HCT116 (cell line): ENCODE results near the gene IL23A. TPM values are rescaled to one million over a fixed set of nuclear protein-coding genes. Genes with fewer than 3 reads are reported as not detected.

Experiments
- ATAC-seq: fragments of 200-7000 bp; cut with Tn5 transposase; 2 replicates; pipeline ENCODE4 v1.9.1; 2020; ENCODE audit warnings: mild to moderate bottlenecking, moderate library complexity
- BruUV-seq: library from RNA; stranded (reverse); fragments of 400-500 nt; replicated peaks from 2 replicates; lab custom pipeline; 2021; lab: Mats Ljungman, UMichigan
- CTCF ChIA-PET: fragments of 300-600 bp; sonication (Branson Sonifier 250); formaldehyde crosslinking; loops from one replicate; lab custom pipeline; 2021; ENCODE audit warnings: antibody characterized with exemption; lab: Charles Lee
- POLR2A ChIA-PET: fragments of 300-600, 350-600 bp; sonication (Branson Sonifier 250); formaldehyde crosslinking; loops from one replicate; lab custom pipeline; 2021; ENCODE audit warnings: antibody characterized with exemption; lab: Charles Lee
- RAD21 ChIA-PET, 2 experiments: fragments of 300-600 bp; sonication (Branson Sonifier 250); formaldehyde crosslinking; loops; one replicate each; lab custom pipeline; 2023; ENCODE audit warnings: low total read pairs in 2 of 2; ENCODE audit not compliant: uncharacterized antibody in 2 of 2, unreplicated experiment in 2 of 2, low non-redundant PET in 1 of 2; lab: Charles Lee
- DNase-seq: peaks from one replicate; pipeline ENCODE4 v3.0.0-alpha.2; 2010; ENCODE audit warnings: low read depth, low spot score
- H2AFZ ChIP-seq: fragments of 200-600 bp; shearing (Covaris generic), sonication (generic); 2 replicates; pipeline ENCODE4 v1.6.1; 2017; ENCODE audit warnings: low read depth, mixed run types, mixed read lengths, antibody characterized with exemption, low read length; ENCODE audit not compliant: poor library complexity, severe bottlenecking
- H3K27ac ChIP-seq: 2 replicates; pipeline ENCODE4 v1.5.1; 2012; ENCODE audit warnings: low read depth, low read length
- H3K27me3 ChIP-seq: fragments of 200-600 bp; sonication (generic); 2 replicates; pipeline ENCODE4 v1.6.1; 2016; ENCODE audit warnings: mixed run types, low read length, mixed read lengths; ENCODE audit not compliant: insufficient read depth
- H3K36me3 ChIP-seq, 2 experiments: fragments of 200-500 bp in 1 of 2; fragments of 200-600 bp in 1 of 2; sonication (Bioruptor generic) in 1 of 2; sonication (generic) in 1 of 2; 2 replicates each; pipeline versions ENCODE4 v1.5.1 to v1.6.1; 2014 to 2016; ENCODE audit warnings: low read length in 2 of 2, inconsistent platforms in 1 of 2, mixed read lengths in 1 of 2, mixed run types in 1 of 2; ENCODE audit not compliant: insufficient read depth in 2 of 2, control insufficient read depth in 1 of 2
- H3K4me1 ChIP-seq, 2 experiments: fragments of 200-600 bp in 1 of 2; sonication (generic) in 1 of 2; 2 replicates each; pipeline versions ENCODE4 v1.5.1 to v1.6.1; 2012 to 2017; ENCODE audit warnings: low read length in 2 of 2, inconsistent platforms in 1 of 2, mild to moderate bottlenecking in 1 of 2, mixed read lengths in 1 of 2, mixed run types in 1 of 2, moderate library complexity in 1 of 2; ENCODE audit not compliant: insufficient read depth in 2 of 2, control insufficient read depth in 1 of 2
- H3K4me2 ChIP-seq: fragments of 200-600 bp; sonication (generic); 2 replicates; pipeline ENCODE4 v1.6.1; 2017; ENCODE audit warnings: mixed run types, low read length, mixed read lengths
- H3K4me3 ChIP-seq, 2 experiments: fragments of 200-600 bp in 1 of 2; sonication (generic) in 1 of 2; replicated peaks in 1 of 2; 2 replicates each; pipeline ENCODE4 v1.5.1; 2011 to 2016; ENCODE audit warnings: low read length in 2 of 2, control low read depth in 1 of 2, low read depth in 1 of 2, mild to moderate bottlenecking in 1 of 2, mixed read lengths in 1 of 2, mixed run types in 1 of 2
- H3K79me2 ChIP-seq: fragments of 200-600 bp; sonication (generic); 2 replicates; pipeline ENCODE4 v1.6.1; 2017; ENCODE audit warnings: mild to moderate bottlenecking, mixed run types, low read length, moderate library complexity, mixed read lengths; ENCODE audit not compliant: insufficient read depth
- H3K9ac ChIP-seq: fragments of 200-600 bp; sonication (generic); 2 replicates; pipeline ENCODE4 v1.6.1; 2016; ENCODE audit warnings: low read length, mixed read lengths
- H3K9me2 ChIP-seq: fragments of 200-600 bp; sonication (generic), shearing (Covaris generic); 2 replicates; pipeline ENCODE4 v1.6.1; 2017; ENCODE audit warnings: mixed run types, mild to moderate bottlenecking, moderate library complexity; ENCODE audit not compliant: insufficient read depth
- H3K9me3 ChIP-seq, 2 experiments: fragments of 200-500 bp in 1 of 2; fragments of 200-600 bp in 1 of 2; sonication (Bioruptor generic) in 1 of 2; sonication (generic) in 1 of 2; 2 replicates each; pipeline ENCODE4 v1.6.1; 2014 to 2017; ENCODE audit warnings: low read length in 2 of 2, mixed read lengths in 2 of 2, inconsistent platforms in 1 of 2, low read depth in 1 of 2, mild to moderate bottlenecking in 1 of 2, mixed run types in 1 of 2, moderate library complexity in 1 of 2; ENCODE audit not compliant: control insufficient read depth in 1 of 2, insufficient read depth in 1 of 2
- H4K20me1 ChIP-seq: fragments of 200-600 bp; sonication (generic), shearing (Covaris generic); 2 replicates; pipeline ENCODE4 v1.6.1; 2017; ENCODE audit warnings: mixed run types, mild to moderate bottlenecking, moderate library complexity; ENCODE audit not compliant: insufficient read depth
- CBX3 ChIP-seq: IDR thresholded peaks from 2 replicates; pipeline ENCODE4 v1.6.1; 2012; ENCODE audit warnings: low read depth
- CEBPB ChIP-seq: IDR thresholded peaks from 2 replicates; pipeline ENCODE4 v1.6.1; 2012; ENCODE audit warnings: low read depth
- ELF1 ChIP-seq: IDR thresholded peaks from 2 replicates; pipeline ENCODE4 v1.6.1; 2012; ENCODE audit warnings: low read depth, borderline replicate concordance
- EZH2 ChIP-seq: fragments of 200-600 bp; sonication (generic); IDR thresholded peaks from 2 replicates; pipeline ENCODE4 v1.6.1; 2017; ENCODE audit warnings: antibody characterized with exemption, mixed run types
- EZH2phosphoT487 ChIP-seq: fragments of 200-600 bp; IDR thresholded peaks from 2 replicates; pipeline ENCODE4 v1.6.1; 2018; ENCODE audit warnings: antibody characterized with exemption, borderline replicate concordance
- FOSL1 ChIP-seq: IDR thresholded peaks from 2 replicates; pipeline ENCODE4 v1.6.1; 2012; ENCODE audit warnings: low read depth
- POLR2A ChIP-seq: IDR thresholded peaks from 2 replicates; pipeline ENCODE4 v1.7.0; 2011; ENCODE audit warnings: borderline replicate concordance; ENCODE audit not compliant: insufficient read depth, insufficient read length; ENCODE audit errors: extremely low read depth
- SIN3A ChIP-seq: IDR thresholded peaks from 2 replicates; pipeline ENCODE4 v1.6.1; 2012; ENCODE audit warnings: low read depth
- SP1 ChIP-seq: IDR thresholded peaks from 2 replicates; pipeline ENCODE4 v1.6.1; 2012; ENCODE audit warnings: low read depth
- TCF7L2 ChIP-seq: IDR thresholded peaks from 2 replicates; pipeline ENCODE4 v1.7.0; 2011; ENCODE audit warnings: borderline replicate concordance, inconsistent platforms; ENCODE audit not compliant: insufficient read depth, insufficient read length; ENCODE audit errors: extremely low read depth
- ZFX ChIP-seq: fragments of 450-650 bp; IDR thresholded peaks from 2 replicates; pipeline ENCODE4 v1.6.1; 2017
- intact Hi-C: fragments of 100-400 bp; cut with micrococcal nuclease; formaldehyde crosslinking; loops from 2 replicates; pipeline ENCODE4 v1.10.0; 2022
- total RNA-seq: library from RNA; stranded (reverse); gene quantifications from one replicate; pipeline ENCODE4 v1.2.1, GENCODE V29; 2021; ENCODE audit not compliant: unreplicated experiment

The IL23A gene
- total RNA-seq, 1 experiment from 2014 or later, result 0.59 TPM

DNA sequence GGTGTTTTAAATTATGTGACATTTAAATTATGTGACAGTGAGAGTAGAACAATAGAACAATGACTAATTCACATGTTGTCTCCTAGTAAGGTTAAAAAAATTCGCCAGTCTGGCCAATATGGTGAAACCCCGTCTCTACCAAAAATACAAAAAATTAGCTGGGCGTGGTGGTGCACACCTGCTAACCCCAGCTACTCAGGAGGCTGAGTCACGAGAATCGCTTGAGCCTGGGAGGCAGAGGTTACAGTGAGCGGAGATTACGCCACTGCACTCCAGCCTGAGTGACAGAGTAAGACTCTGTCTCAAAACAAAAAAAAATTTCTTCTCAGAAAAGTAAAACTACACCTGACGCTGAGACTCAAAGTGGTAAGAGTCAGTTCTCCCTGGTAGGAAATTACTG is 41.3 kb upstream of the IL23A start:
- intact Hi-C loops, result no loop called here
- ATAC-seq (no peak), DNase-seq (no peak)
- CTCF ChIA-PET, result no interaction called here
- H3K36me3 ChIP-seq, result peaks cover 3 to 16% of the 10 kb centered on the region in 2 experiments; a peak in 2 of 4 replicates
- no peak overlapping the region for H3K27ac ChIP-seq
- no peaks in the 10 kb centered on the region for H3K27me3 ChIP-seq
- no peaks in the 10 kb centered on the region for H3K9me2 ChIP-seq
- H3K4me2 ChIP-seq, result no peak overlapping the region
- TF ChIP-seq POLR2A (no peak), CBX3 (no peak), EZH2phosphoT487 (no peak), ZFX (no peak), CEBPB (no peak), FOSL1 (no peak), SIN3A (no peak), EZH2 (no peak), ELF1 (no peak), SP1 (no peak), TCF7L2 (no peak)
- TF ChIP-seq, all 23 proteins: peak for 0
- ChIA-PET RAD21 (no interaction called here), POLR2A (no interaction called here)
- Histone ChIP-seq H2AFZ (no peak overlapping the region), H3K79me2 (peaks cover 76% of the 10 kb centered on the region), H3K4me1 (peaks cover 24 to 55% of the 10 kb centered on the region in 2 experiments), H4K20me1 (no peaks in the 10 kb centered on the region), H3K9me3 (no peaks in the 10 kb centered on the region), H3K4me3 (no peak overlapping the region), H3K9ac (no peak overlapping the region)
- no TSS peak for BruUV-seq

DNA sequence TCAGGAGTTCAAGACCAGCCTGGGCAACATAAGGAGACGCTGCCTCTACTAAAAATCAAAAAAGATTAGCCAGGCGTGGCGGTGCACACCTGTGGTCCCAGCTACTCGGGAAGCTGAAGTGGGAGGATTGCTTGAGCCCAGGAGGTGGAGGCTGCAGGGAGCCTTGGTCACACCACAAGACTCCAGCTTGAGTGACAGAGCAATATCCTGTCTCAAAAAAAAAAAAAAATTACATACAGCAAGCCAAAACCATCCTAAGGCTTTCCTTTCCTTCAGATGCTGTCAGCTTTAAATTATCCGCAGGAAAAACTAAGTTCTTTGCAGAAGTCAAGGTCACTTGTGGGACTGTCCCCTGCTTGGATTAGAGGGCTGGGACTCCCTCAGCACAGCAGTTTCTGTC is 39.9 kb upstream of the IL23A start:
- H3K4me2 ChIP-seq, result peak overlapping the region; percentile 93
- TF ChIP-seq SP1, result no peak
- TF ChIP-seq, all 23 proteins: peak for 0
- BruUV-seq, result no TSS peak
- Histone ChIP-seq H3K79me2 (peaks cover 65% of the 10 kb centered on the region), H3K9me2 (no peaks in the 10 kb centered on the region), H4K20me1 (no peaks in the 10 kb centered on the region), H3K9me3 (no peaks in the 10 kb centered on the region), H3K27ac (peak overlapping the region; percentile 74), H3K27me3 (no peaks in the 10 kb centered on the region), H3K9ac (peak overlapping the region; percentile 96), H3K4me1 (peaks cover 22 to 48% of the 10 kb centered on the region in 2 experiments; a peak in 3 of 4 replicates), H2AFZ (no peak overlapping the region), H3K36me3 (peaks cover 3 to 16% of the 10 kb centered on the region in 2 experiments; a peak in 2 of 4 replicates), H3K4me3 (peak overlapping the region; percentile 69 to 99)
- DNase-seq, result no peak
- intact Hi-C loops, result no loop called here
- ChIA-PET POLR2A (no interaction called here), RAD21 (no interaction called here), CTCF (interaction anchor here (1.5 kb wide), 1 partner anchor 181 kb away, joined by 3 read pairs; the partner anchor contains the start of gene ZC3H10)
- no peak for ATAC-seq
